ENCODE data around the gene TBX18.

GRCh38 chr6:84657486-84657885 lies 106.9 kb downstream of the TBX18 start:
- TF ChIP-seq YY1 (IDR thresholded peaks at IDR 0.05; ENCODE audit: low read depth): no peak
- TF ChIP-seq MAX (IDR thresholded peaks at IDR 0.05): no peak
- no peak for TF ChIP-seq RAD21 (IDR thresholded peaks at IDR 0.05; ENCODE audit: low read depth)
- TF ChIP-seq CREB1 (IDR thresholded peaks at IDR 0.05; ENCODE audit: low read depth): no peak
- no peak for TF ChIP-seq NFIC (IDR thresholded peaks at IDR 0.05)
- no peak for TF ChIP-seq ZBTB7A (IDR thresholded peaks at IDR 0.05; ENCODE audit: low read depth)
- no peak for TF ChIP-seq TAF1 (IDR thresholded peaks at IDR 0.05; ENCODE audit: low read depth)
